ENCODE measurements around the gene PLA2G4A.

GRCh38 chr1:186903374-186904136 is 74.8 kb downstream of the PLA2G4A start:
- TF ChIP-seq GATA3 (IDR thresholded peaks at IDR 0.05; ENCODE audit: low read depth, low read length) (no peak), GATA2 (IDR thresholded peaks at IDR 0.05; ENCODE audit: low read depth, low read length) (no peak)

Data from SH-SY5Y (cell line).